Measurements from ENCODE around the gene KMT5B. TPM values are rescaled to one million over a fixed set of nuclear protein-coding genes. Genes with fewer than 3 reads are reported as not detected.

KMT5B gene
- total and polyA plus RNA-seq, 2 donors (not counting 1 experiment from before 2014, with no cell fraction given), result 13.4 to 77.8 TPM

DNA sequence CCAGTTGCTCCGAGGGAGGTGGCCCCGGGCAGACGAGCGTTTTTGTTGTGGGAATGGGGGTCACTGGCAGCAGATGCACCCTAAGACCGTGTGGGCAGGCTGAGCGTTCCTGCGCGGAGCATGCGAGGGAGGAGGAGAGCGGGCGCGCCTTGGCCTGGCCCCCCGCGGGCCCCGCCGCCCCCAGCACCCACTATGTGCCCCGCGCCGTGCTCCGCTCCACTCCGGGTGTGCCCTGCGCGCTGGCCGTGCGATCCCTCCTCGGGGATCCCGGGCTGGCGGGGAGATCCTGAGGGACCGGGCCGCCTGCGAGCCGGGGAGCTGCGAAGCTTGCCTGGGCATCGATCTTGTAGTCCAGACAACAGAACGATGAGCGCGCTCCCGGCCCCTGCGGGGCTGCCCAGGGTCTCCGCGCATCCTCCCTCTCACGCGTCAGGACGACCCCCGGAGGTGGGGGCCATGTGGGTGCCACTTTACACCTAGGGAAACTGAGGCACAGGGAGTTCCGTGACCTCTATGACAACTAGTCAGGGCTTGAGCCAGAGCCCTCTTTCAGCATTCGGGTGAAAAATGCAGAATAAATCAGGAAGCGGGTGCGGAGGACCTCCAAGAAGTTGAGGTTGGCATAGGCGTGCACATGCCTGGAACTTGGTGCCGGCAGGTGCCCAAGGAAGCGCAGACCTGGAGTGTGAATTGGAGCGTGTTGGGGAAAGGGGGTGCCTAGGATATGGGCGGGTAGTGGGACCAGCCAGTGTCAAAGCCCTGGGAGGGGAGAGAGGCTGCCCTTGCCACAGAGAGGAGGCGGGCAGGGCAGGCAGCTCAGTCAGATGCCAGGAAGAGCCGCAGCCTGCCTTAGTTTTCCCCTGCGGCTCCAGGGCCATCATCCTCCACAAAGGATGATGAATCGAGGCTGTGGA, 1.3 kb upstream of the KMT5B start:
- Histone ChIP-seq H3K9ac (ENCODE audit: low read length) (peak overlapping the region; percentile 91), H3K79me2 (ENCODE audit: control insufficient read depth, insufficient read depth, low read length) (peaks cover 39% of the 10 kb centered on the region), H4K20me1 (ENCODE audit: control insufficient read depth, insufficient read depth, low read length, poor library complexity, severe bottlenecking) (peaks cover 15% of the 10 kb centered on the region), H3K4me2 (replicated peaks; ENCODE audit: low read depth, low read length, poor library complexity, severe bottlenecking) (peak overlapping the region; percentile 95), H3K27me3 (replicated peaks in 1 of 4; ENCODE audit: control extremely low read depth in 1 of 4, control insufficient read depth in 3 of 4, insufficient read depth in 4 of 4, low read length in 3 of 4) (peaks cover 0 to 6% (median 0%) of the 10 kb centered on the region in 4 experiments), H3K9me3 (ENCODE audit: control extremely low read depth in 1 of 3, control insufficient read depth in 2 of 3, insufficient read depth in 1 of 3, low read length in 2 of 3) (no peaks in the 10 kb centered on the region), H3K4me1 (ENCODE audit: control insufficient read depth in 2 of 2, insufficient read depth in 2 of 2, low read length in 2 of 2) (peaks cover 39 to 42% of the 10 kb centered on the region in 2 donors), H3K4me3 (ENCODE audit: control extremely low read depth in 1 of 5, extremely low read depth in 1 of 5, insufficient read depth in 1 of 5, low read depth in 2 of 5, low read length in 4 of 5) (peak overlapping the region; percentile 39 to 97 (median 82)), H3K36me3 (replicated peaks in 1 of 2; ENCODE audit: control extremely low read depth in 1 of 2, control insufficient read depth in 1 of 2, extremely low read depth in 1 of 2, insufficient read depth in 2 of 2, low read length in 1 of 2) (no peaks in the 10 kb centered on the region), H2AFZ (ENCODE audit: insufficient read depth, low read depth, low read length, poor library complexity, severe bottlenecking) (peak overlapping the region; percentile 94), H3K27ac (ENCODE audit: low read length in 2 of 2) (peak overlapping the region; percentile 51 to 91)
- ChIA-PET POLR2A (interaction anchor here (0.5 to 3.0 kb wide), 3 partner anchors 10 to 246 kb away, joined by 3 to 11 read pairs (median 8); partner anchors contain the start of genes C11orf24 and PPP6R3), CTCF (interaction anchor here (1.4 kb wide), 1 partner anchor 43 kb away, joined by 4 read pairs; no protein-coding TSS in a partner anchor)
- no peaks in the 10 kb centered on the region for H3K27me3 Mint-ChIP-seq
- peak; percentile 32 for DNase-seq
- WGBS (ENCODE audit: insufficient coverage), result 17% methylated on average over 58 of the region's 58 CpGs
- TF ChIP-seq, protein P1, sequence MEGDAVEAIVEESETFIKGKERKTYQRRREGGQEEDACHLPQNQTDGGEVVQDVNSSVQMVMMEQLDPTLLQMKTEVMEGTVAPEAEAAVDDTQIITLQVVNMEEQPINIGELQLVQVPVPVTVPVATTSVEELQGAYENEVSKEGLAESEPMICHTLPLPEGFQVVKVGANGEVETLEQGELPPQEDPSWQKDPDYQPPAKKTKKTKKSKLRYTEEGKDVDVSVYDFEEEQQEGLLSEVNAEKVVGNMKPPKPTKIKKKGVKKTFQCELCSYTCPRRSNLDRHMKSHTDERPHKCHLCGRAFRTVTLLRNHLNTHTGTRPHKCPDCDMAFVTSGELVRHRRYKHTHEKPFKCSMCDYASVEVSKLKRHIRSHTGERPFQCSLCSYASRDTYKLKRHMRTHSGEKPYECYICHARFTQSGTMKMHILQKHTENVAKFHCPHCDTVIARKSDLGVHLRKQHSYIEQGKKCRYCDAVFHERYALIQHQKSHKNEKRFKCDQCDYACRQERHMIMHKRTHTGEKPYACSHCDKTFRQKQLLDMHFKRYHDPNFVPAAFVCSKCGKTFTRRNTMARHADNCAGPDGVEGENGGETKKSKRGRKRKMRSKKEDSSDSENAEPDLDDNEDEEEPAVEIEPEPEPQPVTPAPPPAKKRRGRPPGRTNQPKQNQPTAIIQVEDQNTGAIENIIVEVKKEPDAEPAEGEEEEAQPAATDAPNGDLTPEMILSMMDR (IDR thresholded peaks at IDR 0.05), result no peak
- TF ChIP-seq EZH2 (IDR thresholded peaks at IDR 0.05; ENCODE audit: borderline replicate concordance, insufficient read depth, low read depth, low read length, poor library complexity, severe bottlenecking), result no peak
- peak overlapping the region; percentile 92 for H3K27ac Mint-ChIP-seq
- intact Hi-C loops (cut with micrococcal nuclease), result loop anchor here (1.0 to 10.0 kb wide), 2 partner anchors 93 to 180 kb away; partner anchors contain the start of genes CHKA, NDUFS8 and TCIRG1
- H3K9me3 Mint-ChIP-seq (ENCODE audit: insufficient read depth), result no peaks in the 10 kb centered on the region
- peaks cover 41% of the 10 kb centered on the region for H3K4me1 Mint-ChIP-seq
- ATAC-seq (ENCODE audit: low read depth), result peak; percentile 5
- peak overlapping the region; percentile 93 for H3K4me3 Mint-ChIP-seq

Measured in B cell (primary cell).